Epidermal melanocyte (primary cell): Measurements from ENCODE around the gene MRPS26.
"Not testable (repeated sequence)": the region's sequence is repeated elsewhere in the genome, so short reads cannot be mapped to it uniquely, and the experiment has no call there.

ENCODE experiments used
- DNase-seq: peaks from one replicate; pipeline ENCODE4 v3.0.0; 2011; ENCODE audit warnings: low spot score; ENCODE audit not compliant: insufficient read length

The MRPS26 gene

GRCh38 chr20:3045816-3046676 is at the start of gene MRPS26:
TSS of gene MRPS26 (plus strand) at chr20:3046052. CDS start at chr20:3046069, 17 bp downstream.
- peak; percentile 91 for DNase-seq

- DNase-seq: no peak
These were observed 47.1 kb upstream of the MRPS26 start for GRCh38 chr20:2998728-2999127.

DNA sequence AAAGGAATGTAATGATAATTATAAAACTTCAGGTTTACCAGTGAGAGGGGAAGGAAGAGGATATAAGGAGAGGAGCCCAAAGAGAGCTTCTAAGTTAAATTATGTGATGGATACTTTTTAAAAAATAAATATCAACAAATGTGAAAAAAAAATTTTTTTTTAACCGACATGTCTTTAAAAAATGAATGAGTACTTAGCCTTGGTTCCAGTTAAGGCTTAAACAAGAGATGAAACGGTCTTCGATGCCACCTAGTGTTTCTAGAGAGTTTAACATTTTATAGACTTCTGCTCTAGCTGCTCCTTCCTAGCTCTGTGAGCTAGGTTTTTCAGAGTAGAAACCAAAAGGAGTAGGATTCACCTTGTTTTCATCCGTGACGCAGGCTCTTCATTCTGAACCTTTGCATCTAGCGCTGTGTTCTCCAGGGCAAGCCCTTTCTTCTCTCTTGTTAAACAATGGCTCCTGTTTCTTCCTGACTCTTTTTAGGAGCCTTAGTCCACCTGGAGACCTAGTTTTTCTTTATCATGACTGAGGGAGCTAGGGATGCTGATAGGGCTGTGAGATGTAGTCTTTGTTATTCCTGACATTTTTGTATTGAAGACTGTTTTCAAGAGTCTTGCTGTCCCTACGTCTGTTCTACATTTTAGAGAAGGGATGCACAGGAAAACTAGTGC is 44.9 kb upstream of the MRPS26 start:
- no peak for DNase-seq

GRCh38 chr20:3003416-3003815 is 42.4 kb upstream of the MRPS26 start:
- DNase-seq: no peak

DNA sequence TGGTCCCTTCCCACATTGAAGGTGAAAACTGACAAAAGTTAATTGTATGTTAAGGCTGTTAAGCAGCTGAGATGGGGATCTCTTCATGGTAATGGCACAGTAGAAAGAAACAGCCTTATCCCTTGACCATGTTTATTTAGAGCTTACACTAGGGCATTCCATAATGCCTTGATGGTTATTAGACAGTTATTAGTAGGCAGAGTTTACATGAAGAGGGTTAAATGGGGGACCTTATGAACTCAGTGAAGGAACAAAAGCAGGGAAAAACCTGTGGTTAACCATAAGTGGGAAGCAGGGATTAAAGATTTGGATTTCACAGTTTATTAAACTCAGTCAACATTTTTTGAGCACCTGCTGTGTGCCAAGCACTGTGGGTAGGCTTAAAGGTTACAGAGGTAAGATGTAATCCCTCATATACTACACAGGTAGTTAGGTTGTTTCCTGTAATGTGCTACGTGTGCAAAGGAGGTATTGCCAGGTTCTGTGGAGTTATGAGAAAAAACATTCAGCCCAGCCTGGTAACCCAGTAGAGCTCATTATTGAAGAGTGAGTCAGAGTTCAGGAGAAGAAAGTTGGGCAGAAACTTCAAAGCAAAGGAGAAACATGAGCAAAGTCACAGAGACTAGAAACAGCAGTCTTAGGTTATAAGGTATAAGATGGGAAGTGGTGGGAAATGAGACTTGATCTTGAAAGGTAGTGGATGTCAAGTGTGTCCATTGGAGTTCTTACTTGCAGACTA is 34.7 kb upstream of the MRPS26 start:
- DNase-seq: no peak

GRCh38 chr20:3011752-3012151 is 34.1 kb upstream of the MRPS26 start:
- no peak for DNase-seq

- no peak for DNase-seq
These were observed 32.1 kb upstream of the MRPS26 start for GRCh38 chr20:3013771-3014170.

DNA sequence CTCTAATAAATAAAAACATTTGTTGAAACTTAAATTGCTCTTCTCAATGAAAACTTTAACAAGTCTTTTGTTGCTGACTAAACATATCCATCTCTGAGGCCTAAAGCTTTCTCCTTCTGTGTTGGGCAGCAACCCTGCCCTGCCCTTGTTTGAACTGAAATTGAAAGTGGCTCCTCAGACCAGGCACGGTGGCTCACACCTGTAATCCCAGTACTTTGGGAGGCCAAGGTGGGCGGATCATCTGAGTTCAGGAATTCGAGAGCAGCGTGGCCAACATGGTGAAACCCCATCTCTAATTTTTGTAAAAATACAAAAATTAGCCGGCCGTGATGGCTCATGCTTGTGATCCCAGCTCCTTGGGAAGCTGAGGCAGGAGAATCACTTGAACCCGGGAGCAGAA is 31.7 kb upstream of the MRPS26 start:
- no peak for DNase-seq

GRCh38 chr20:3014662-3015061 is 31.2 kb upstream of the MRPS26 start:
- no peak for DNase-seq

DNA sequence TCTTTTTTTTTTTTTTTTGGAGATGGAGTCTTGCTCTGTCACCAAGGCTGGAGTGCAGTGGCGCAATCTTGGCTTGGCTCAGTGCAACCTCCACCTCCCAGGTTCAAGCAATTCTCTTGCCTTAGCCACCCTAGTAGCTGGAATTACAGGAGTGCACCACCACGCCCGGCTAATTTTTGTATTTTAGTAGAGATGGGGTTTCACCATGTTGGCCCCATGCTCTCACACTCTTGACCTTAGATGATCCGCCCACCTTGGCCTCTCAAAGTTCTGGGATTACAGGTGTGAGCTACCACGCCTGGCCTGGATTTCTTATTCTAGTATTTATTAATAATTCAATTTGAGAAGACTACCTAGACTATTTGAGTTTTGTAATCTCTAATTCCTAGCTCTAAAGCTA is 30.6 kb upstream of the MRPS26 start:
- not testable (repeated sequence) for DNase-seq

DNA sequence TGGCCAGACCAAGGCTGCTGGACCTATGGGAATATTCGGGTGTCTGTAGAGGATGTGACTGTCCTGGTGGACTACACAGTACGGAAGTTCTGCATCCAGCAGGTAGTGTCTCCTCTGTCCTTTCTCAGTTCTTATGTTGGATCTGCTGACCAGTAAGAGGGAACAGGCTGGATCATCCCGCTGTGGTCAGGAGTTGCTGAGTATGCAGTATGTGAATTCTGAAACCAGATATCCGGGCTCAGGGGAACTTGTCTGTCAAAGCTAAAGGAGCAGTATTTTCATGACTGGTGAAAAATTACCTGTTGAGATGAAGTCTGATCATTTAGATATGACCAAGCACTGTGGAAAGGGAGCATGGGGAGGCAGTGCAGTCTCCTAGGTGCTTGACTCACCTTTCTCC is 24.5 kb upstream of the MRPS26 start:
- no peak for DNase-seq

- no peak for DNase-seq
These were observed 24.1 kb upstream of the MRPS26 start for GRCh38 chr20:3021777-3022176.

GRCh38 chr20:3022559-3023490 is 23.0 kb upstream of the MRPS26 start:
- DNase-seq: not testable (repeated sequence)

- DNase-seq: no peak
These were observed 17.9 kb upstream of the MRPS26 start for GRCh38 chr20:3027987-3028386.

DNA sequence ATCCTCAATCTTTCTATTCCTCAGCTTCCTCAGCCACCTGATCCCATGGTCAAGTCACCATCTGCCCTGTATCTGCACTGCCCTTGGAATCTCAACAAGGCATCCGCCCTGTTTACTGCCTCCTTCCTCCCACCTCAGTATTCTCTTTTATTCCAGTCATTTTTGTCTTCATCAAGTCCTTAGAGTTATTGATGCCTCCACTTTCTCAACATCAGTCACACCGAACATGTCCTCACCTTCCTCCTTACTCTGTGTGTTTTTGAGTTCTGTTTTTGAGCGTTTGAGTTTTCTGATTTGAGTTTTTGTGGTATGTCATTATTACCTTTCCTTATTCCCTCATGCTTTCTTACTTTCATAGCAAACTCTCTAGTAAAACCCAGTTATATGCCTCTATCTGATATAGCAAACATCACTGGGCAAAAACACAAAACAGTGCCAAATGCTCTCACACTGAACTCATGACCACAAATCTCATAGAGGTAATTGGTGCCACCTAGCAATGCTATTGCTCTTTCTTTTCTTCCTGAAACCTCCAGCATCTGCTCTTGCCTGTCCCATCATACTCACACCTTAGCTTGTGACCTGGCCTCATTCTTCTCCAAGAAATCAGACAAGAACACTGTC is 14.2 kb upstream of the MRPS26 start:
- no peak for DNase-seq

GRCh38 chr20:3032624-3033023 is 13.2 kb upstream of the MRPS26 start:
- DNase-seq: no peak

- DNase-seq: no peak
These were observed 8.2 kb upstream of the MRPS26 start for GRCh38 chr20:3037654-3038053.

DNA sequence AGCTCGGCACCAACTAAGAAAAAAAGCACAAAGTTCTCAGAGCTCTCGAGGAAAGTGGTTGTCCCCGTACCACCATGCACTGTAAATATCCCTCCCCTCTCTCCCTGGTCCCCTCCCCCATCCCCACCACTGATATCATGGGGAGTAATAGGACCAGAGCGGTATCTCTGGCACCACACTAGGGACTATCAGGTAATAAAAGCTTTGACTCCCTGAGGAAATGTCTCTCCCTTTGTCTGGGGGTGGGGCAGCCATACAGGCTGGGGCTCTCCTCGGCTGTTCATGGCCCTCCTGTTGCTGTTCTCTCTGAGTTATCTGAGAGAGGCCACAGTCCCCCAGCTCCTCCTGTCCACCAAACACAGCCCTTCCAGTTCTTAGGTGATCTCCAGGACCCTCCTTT is 7.4 kb upstream of the MRPS26 start:
- DNase-seq: no peak

DNA sequence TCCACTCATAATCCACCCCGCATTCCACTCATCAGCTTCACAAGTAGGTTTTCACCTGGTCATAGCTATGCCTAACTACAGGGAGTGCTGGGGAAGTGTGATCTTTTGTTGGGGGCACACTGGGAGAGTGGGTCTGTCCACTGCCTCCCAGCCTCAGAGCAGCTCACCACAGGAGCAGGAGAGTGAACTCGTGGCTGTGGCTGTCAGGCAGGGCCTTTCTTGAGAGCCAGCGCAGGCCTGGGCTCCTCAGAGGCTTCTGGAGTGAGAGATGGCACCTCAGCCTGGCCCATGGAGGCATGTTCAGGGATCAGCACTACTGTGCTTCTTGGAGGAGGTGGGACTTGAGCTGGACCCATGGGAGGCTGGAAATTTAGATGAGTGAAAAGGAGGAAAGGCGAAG is 6.4 kb upstream of the MRPS26 start:
- DNase-seq: no peak

GRCh38 chr20:3040086-3040485 is 5.8 kb upstream of the MRPS26 start:
- DNase-seq: no peak
